Measurements from ENCODE around the gene PCGF5.

PCGF5 gene

GRCh38 chr10:91210014-91210413 lies 10.4 kb upstream of the PCGF5 start:
- Histone ChIP-seq H3F3A (ENCODE audit: low read depth) (no peaks in the 10 kb centered on the region), H3K9me2 (replicated peaks; ENCODE audit: low read depth, low read length) (no peaks in the 10 kb centered on the region), H3K4me2 (ENCODE audit: low read depth, low read length, poor library complexity, severe bottlenecking) (no peak overlapping the region), H3K79me2 (ENCODE audit: insufficient read depth, low read length) (peaks cover 9% of the 10 kb centered on the region), H3K9ac (ENCODE audit: low read depth, low read length, poor library complexity, severe bottlenecking) (no peak overlapping the region), H2AFZ (ENCODE audit: low read length) (no peak overlapping the region), H3K4me1 (ENCODE audit: insufficient read depth, low read length, poor library complexity, severe bottlenecking) (peaks cover 21% of the 10 kb centered on the region), H3K27me3 (ENCODE audit: insufficient read depth, low read length, poor library complexity, severe bottlenecking) (no peaks in the 10 kb centered on the region), H3K9me3 (ENCODE audit: insufficient read depth, low read depth, low read length) (no peaks in the 10 kb centered on the region), H3K36me3 (ENCODE audit: insufficient read depth, low read length) (no peaks in the 10 kb centered on the region), H4K20me1 (ENCODE audit: insufficient read depth, low read length, poor library complexity, severe bottlenecking) (no peaks in the 10 kb centered on the region), H3K4me3 (ENCODE audit: low read length, poor library complexity, severe bottlenecking) (no peak overlapping the region)
- no peak for TF ChIP-seq EZH2phosphoT487 (IDR thresholded peaks at IDR 0.05; ENCODE audit: borderline replicate concordance)
- TF ChIP-seq CTCF (conservative IDR thresholded peaks at IDR 0.05; ENCODE audit: low read length), result no peak

- no peak overlapping the region for H3K4me2 ChIP-seq (ENCODE audit: low read depth, low read length, poor library complexity, severe bottlenecking)
- no peaks in the 10 kb centered on the region for H3F3A ChIP-seq (ENCODE audit: low read depth)
- H2AFZ ChIP-seq (ENCODE audit: low read length), result no peak overlapping the region
- H3K79me2 ChIP-seq (ENCODE audit: insufficient read depth, low read length), result peaks cover 9% of the 10 kb centered on the region
- H3K4me1 ChIP-seq (ENCODE audit: insufficient read depth, low read length, poor library complexity, severe bottlenecking), result peaks cover 21% of the 10 kb centered on the region
- no peaks in the 10 kb centered on the region for H3K9me2 ChIP-seq (replicated peaks; ENCODE audit: low read depth, low read length)
- H3K9me3 ChIP-seq (ENCODE audit: insufficient read depth, low read depth, low read length), result no peaks in the 10 kb centered on the region
- no peaks in the 10 kb centered on the region for H3K27me3 ChIP-seq (ENCODE audit: insufficient read depth, low read length, poor library complexity, severe bottlenecking)
- TF ChIP-seq CTCF (conservative IDR thresholded peaks at IDR 0.05; ENCODE audit: low read length) (no peak), EZH2phosphoT487 (IDR thresholded peaks at IDR 0.05; ENCODE audit: borderline replicate concordance) (no peak)
- no peak overlapping the region for H3K4me3 ChIP-seq (ENCODE audit: low read length, poor library complexity, severe bottlenecking)
- H3K9ac ChIP-seq (ENCODE audit: low read depth, low read length, poor library complexity, severe bottlenecking), result no peak overlapping the region
- H4K20me1 ChIP-seq (ENCODE audit: insufficient read depth, low read length, poor library complexity, severe bottlenecking), result no peaks in the 10 kb centered on the region
- no peaks in the 10 kb centered on the region for H3K36me3 ChIP-seq (ENCODE audit: insufficient read depth, low read length)
Measured at GRCh38 chr10:91210435-91210834, 10.0 kb upstream of the PCGF5 start.

GRCh38 chr10:91211675-91212074 lies 8.8 kb upstream of the PCGF5 start:
- Histone ChIP-seq H3F3A (ENCODE audit: low read depth) (no peaks in the 10 kb centered on the region), H3K4me3 (ENCODE audit: low read length, poor library complexity, severe bottlenecking) (no peak overlapping the region), H3K9me3 (ENCODE audit: insufficient read depth, low read depth, low read length) (no peaks in the 10 kb centered on the region), H3K9ac (ENCODE audit: low read depth, low read length, poor library complexity, severe bottlenecking) (no peak overlapping the region), H2AFZ (ENCODE audit: low read length) (no peak overlapping the region), H3K36me3 (ENCODE audit: insufficient read depth, low read length) (no peaks in the 10 kb centered on the region), H3K79me2 (ENCODE audit: insufficient read depth, low read length) (peaks cover 9% of the 10 kb centered on the region), H3K27me3 (ENCODE audit: insufficient read depth, low read length, poor library complexity, severe bottlenecking) (no peaks in the 10 kb centered on the region), H3K9me2 (replicated peaks; ENCODE audit: low read depth, low read length) (no peaks in the 10 kb centered on the region), H4K20me1 (ENCODE audit: insufficient read depth, low read length, poor library complexity, severe bottlenecking) (no peaks in the 10 kb centered on the region), H3K4me2 (ENCODE audit: low read depth, low read length, poor library complexity, severe bottlenecking) (no peak overlapping the region), H3K4me1 (ENCODE audit: insufficient read depth, low read length, poor library complexity, severe bottlenecking) (peaks cover 14% of the 10 kb centered on the region)
- TF ChIP-seq CTCF (conservative IDR thresholded peaks at IDR 0.05; ENCODE audit: low read length) (no peak), EZH2phosphoT487 (IDR thresholded peaks at IDR 0.05; ENCODE audit: borderline replicate concordance) (no peak)
